Measurements from ENCODE around the gene CIITA. TPM values are rescaled to one million over a fixed set of nuclear protein-coding genes. Genes with fewer than 3 reads are reported as not detected.
A peak's percentile ranks its signal among the peaks of the same experiment; 100 is the strongest.
"Not testable (repeated sequence)": the region's sequence is repeated elsewhere in the genome, so short reads cannot be mapped to it uniquely, and the experiment has no call there.

CIITA gene
- total RNA-seq, 2 donors from 2014 or later, result 10.0 to 11.9 TPM

GRCh38 chr16:10897134-10897533, 20.1 kb downstream of the CIITA start:
- no peak for DNase-seq (ENCODE audit: low spot score)
- intact Hi-C loops (cut with DNase I), result no loop called here

- intact Hi-C loops (cut with DNase I), result no loop called here
- DNase-seq (ENCODE audit: low spot score), result no peak
These were observed 26.0 kb downstream of the CIITA start for GRCh38 chr16:10902999-10903398.

DNA sequence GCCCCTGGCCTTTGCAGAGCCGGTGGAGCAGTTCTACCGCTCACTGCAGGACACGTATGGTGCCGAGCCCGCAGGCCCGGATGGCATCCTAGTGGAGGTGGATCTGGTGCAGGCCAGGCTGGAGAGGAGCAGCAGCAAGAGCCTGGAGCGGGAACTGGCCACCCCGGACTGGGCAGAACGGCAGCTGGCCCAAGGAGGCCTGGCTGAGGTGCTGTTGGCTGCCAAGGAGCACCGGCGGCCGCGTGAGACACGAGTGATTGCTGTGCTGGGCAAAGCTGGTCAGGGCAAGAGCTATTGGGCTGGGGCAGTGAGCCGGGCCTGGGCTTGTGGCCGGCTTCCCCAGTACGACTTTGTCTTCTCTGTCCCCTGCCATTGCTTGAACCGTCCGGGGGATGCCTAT, 29.5 kb downstream of the CIITA start:
- no peak for DNase-seq (ENCODE audit: low spot score)
- intact Hi-C loops (cut with DNase I), result no loop called here

DNA sequence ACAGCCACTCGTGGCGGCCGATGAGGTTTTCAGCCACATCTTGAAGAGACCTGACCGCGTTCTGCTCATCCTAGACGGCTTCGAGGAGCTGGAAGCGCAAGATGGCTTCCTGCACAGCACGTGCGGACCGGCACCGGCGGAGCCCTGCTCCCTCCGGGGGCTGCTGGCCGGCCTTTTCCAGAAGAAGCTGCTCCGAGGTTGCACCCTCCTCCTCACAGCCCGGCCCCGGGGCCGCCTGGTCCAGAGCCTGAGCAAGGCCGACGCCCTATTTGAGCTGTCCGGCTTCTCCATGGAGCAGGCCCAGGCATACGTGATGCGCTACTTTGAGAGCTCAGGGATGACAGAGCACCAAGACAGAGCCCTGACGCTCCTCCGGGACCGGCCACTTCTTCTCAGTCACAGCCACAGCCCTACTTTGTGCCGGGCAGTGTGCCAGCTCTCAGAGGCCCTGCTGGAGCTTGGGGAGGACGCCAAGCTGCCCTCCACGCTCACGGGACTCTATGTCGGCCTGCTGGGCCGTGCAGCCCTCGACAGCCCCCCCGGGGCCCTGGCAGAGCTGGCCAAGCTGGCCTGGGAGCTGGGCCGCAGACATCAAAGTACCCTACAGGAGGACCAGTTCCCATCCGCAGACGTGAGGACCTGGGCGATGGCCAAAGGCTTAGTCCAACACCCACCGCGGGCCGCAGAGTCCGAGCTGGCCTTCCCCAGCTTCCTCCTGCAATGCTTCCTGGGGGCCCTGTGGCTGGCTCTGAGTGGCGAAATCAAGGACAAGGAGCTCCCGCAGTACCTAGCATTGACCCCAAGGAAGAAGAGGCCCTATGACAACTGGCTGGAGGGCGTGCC, 30.1 kb downstream of the CIITA start:
- intact Hi-C loops (cut with DNase I), result no loop called here
- DNase-seq (ENCODE audit: low spot score), result no peak

- DNase-seq (ENCODE audit: low spot score), result no peak
- intact Hi-C loops (cut with DNase I), result no loop called here
These were observed 30.7 kb downstream of the CIITA start for GRCh38 chr16:10907757-10908045.

GRCh38 chr16:10911267-10911666, 34.3 kb downstream of the CIITA start:
- DNase-seq (ENCODE audit: low spot score), result no peak
- intact Hi-C loops (cut with DNase I), result no loop called here

DNA sequence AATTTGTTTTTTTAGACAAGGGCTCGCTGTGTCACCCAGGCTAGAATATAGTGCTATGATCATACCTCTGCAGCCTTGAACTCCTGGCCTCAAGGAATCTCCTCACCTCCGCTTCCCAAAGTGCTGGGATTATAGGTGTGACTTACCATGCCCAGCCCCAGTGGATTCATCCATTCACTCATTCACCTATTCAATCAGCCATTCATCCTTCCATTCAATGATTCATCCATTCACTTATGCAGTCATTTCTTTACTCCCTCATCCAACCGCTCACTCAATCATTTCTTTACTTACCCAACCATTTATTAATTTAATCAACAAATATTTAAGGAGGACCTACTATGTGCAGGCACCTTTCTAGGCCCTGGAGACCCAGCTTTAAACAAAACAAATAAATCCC, 39.5 kb downstream of the CIITA start:
- intact Hi-C loops (cut with DNase I), result loop anchor here (5.0 kb wide), 2 partner anchors 169 to 399 kb away; no protein-coding TSS in a partner anchor

DNA sequence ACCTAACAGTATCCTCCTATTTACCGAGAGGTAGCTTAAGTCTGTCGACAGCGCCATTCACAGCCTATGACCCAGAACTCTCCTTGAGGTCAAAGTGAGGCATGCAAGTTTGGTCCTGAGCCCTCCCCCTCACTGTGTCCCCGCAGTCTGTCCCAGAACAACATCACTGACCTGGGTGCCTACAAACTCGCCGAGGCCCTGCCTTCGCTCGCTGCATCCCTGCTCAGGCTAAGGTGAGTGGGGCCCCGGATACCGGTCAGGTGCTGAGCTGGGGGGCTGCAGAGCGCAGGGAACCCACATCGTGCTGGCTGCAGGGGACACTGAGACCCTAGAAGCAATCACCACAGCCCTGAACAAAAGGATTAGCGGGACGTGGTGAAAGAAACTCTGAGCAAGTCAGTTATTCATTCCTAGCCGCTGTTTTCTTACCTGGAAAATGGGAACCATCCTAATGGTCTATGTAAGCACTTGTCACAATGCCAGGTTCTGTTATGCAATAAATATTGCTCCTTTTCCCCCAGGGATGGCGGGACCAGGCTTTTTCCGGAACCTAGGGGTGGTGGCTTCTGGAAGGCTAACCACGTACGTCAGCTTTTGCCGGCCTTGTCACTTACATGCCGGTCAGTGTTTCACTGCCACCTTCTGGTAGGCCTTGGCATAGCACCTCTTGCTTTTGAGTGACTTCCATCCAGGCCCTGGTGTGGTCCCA, 41.4 kb downstream of the CIITA start:
- intact Hi-C loops (cut with DNase I), result loop anchor here (5.0 kb wide), 2 partner anchors 171 to 401 kb away; no protein-coding TSS in a partner anchor
- peak; percentile 97 for DNase-seq (ENCODE audit: low spot score)

More for the DNA sequence above, 39.5 kb downstream of the CIITA start:
- DNase-seq (ENCODE audit: low spot score), result no peak

DNA sequence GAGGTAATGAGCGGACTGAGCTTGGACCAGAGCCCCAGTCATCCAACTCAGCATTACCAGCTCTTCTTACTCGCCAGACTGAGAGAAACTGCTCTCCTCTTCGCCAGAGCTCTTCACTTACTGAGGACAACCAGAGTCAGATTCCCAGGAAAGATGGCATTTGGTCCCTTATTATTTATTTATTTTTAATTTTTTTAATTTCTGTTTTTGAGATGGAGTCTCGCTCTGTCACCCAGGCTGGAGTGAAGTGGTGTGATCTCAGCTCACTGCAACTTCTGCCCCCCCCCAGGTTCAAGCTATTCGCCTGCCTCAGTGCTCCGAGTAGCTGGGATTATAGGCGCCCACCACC, 42.0 kb downstream of the CIITA start:
- DNase-seq (ENCODE audit: low spot score), result no peak
- intact Hi-C loops (cut with DNase I), result loop anchor here (5.0 kb wide), 2 partner anchors 172 to 402 kb away; no protein-coding TSS in a partner anchor

- intact Hi-C loops (cut with DNase I), result loop anchor here in 1 of 2 donors (10.0 kb wide), 1 partner anchor 166 kb away; no protein-coding TSS in a partner anchor
- no peak for DNase-seq (ENCODE audit: low spot score)
These were observed 43.9 kb downstream of the CIITA start for GRCh38 chr16:10920726-10921427.

DNA sequence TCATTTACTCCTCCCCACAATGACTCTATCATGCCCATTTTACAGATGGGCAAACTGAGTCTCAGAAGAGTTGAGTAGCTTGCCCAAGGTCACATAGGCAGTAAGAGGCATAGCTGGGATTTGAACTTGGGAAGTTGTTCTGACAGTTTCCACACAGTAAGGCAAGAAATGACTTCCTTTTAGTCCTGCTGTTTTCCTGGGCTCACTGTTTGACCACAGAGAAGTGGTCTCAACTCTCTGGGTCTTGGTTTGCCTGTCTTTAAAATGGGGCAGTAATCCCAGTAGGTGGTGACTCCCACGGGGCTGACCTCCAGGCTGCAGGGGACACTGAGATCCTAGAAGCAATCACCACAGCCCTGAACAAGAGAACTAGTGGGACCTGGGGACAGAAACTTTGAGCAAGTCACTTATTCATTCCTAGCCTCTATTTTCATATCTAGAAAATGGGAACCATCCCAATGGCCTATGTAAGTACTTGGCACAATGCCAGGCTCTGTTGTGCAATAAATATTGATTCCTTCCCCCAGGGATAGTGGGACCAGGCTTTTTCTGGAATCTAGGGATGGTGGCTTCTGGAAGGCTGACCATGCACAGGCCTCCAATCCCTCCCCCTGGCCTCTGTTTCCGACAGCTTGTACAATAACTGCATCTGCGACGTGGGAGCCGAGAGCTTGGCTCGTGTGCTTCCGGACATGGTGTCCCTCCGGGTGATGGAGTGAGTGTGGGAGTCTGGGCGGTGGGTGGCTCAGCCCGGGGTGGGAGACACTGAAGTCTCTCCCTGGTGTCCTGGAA, 44.7 kb downstream of the CIITA start:
- DNase-seq (ENCODE audit: low spot score), result no peak
- intact Hi-C loops (cut with DNase I), result loop anchor here in 1 of 2 donors (10.0 kb wide), 1 partner anchor 167 kb away; no protein-coding TSS in a partner anchor

DNA sequence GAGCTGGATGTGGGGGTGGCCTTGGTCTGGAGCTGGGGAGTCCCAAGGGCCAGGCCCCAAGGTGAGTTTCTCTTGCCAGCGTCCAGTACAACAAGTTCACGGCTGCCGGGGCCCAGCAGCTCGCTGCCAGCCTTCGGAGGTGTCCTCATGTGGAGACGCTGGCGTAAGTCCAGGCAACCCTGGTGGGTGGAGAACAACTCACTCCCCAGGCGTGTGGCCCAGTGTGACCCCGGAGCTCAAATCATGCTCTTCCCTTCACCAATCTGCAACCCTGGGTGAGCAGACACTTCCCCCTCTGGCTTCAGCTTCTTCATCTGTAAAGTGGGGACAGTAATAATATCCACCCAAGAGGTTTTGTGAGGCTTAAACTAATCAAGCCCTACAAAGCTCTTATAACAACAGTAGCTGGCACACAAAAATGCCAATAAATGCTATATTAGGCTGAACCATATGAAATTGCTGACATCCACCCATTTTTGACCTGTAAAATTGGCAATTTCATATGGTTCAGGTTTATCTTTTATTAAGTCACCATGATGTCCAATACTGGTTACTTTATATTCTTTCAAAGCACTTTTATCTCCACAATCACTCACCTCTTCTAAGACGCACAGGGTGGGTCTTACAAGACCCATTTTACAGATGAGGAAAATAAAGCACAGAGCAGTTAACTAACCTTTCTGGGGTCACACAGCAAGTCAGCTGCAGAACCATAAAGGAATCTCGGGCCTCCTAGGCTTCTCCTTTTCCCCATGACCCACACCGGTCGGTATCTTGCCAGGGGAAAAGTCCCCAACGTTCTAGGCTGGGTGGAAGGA, 45.5 kb downstream of the CIITA start:
- intact Hi-C loops (cut with DNase I), result loop anchor here in 1 of 2 donors (10.0 kb wide), 1 partner anchor 168 kb away; no protein-coding TSS in a partner anchor
- DNase-seq (ENCODE audit: low spot score), result peak; percentile 88

- intact Hi-C loops (cut with DNase I), result loop anchor here in 1 of 2 donors (10.0 kb wide), 1 partner anchor 168 kb away; no protein-coding TSS in a partner anchor
- DNase-seq (ENCODE audit: low spot score), result no peak
These were observed 46.2 kb downstream of the CIITA start for GRCh38 chr16:10923146-10923649.

DNA sequence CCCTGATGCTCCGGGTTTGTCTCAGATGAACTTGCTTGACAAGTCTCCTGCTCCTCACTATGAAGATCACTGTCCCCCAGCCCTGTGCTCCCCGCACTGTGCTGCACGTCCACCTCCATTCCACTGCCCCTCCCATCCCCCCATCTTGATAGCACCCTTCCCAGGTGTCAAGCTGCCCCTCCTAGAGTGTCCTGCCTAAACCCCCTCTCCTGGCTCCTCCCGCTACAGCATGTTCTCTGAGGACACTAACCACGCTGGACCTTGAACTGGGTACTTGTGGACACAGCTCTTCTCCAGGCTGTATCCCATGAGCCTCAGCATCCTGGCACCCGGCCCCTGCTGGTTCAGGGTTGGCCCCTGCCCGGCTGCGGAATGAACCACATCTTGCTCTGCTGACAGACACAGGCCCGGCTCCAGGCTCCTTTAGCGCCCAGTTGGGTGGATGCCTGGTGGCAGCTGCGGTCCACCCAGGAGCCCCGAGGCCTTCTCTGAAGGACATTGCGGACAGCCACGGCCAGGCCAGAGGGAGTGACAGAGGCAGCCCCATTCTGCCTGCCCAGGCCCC, 46.7 kb downstream of the CIITA start:
- DNase-seq (ENCODE audit: low spot score), result peak; percentile 85
- intact Hi-C loops (cut with DNase I), result loop anchor here in 1 of 2 donors (10.0 kb wide), 1 partner anchor 169 kb away; no protein-coding TSS in a partner anchor

GRCh38 chr16:10925285-10925684, 48.3 kb downstream of the CIITA start:
- intact Hi-C loops (cut with DNase I), result loop anchor here in 1 of 2 donors (10.0 kb wide), 1 partner anchor 170 kb away; no protein-coding TSS in a partner anchor
- not testable (repeated sequence) for DNase-seq (ENCODE audit: low spot score)

DNA sequence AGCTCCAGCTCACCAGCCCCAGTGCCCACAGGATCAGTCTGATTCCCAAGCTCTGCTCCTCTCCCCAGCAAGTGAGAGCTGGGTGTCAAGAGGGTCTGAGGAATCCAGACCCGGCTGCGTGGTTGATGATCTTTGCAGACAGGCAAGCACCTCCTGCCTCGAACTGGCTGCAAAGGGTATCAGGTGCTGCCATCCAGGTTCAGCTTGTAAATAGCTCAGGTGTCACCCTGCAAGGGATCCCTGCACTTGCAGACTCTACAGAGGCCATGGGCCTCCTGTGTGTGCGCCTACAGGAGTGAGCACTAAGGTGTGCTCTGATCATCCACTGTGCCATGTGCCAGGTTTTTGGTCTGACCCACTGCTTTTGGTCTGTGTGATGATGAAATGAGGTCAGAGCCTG, 49.1 kb downstream of the CIITA start:
- no peak for DNase-seq (ENCODE audit: low spot score)
- intact Hi-C loops (cut with DNase I), result loop anchor here in 1 of 2 donors (10.0 kb wide), 1 partner anchor 171 kb away; no protein-coding TSS in a partner anchor

GRCh38 chr16:10926867-10927266, 49.9 kb downstream of the CIITA start:
- intact Hi-C loops (cut with DNase I), result loop anchor here in 1 of 2 donors (10.0 kb wide), 1 partner anchor 172 kb away; no protein-coding TSS in a partner anchor
- DNase-seq (ENCODE audit: low spot score), result no peak

All from posterior vena cava (tissue), 2 donors.